Measurements from ENCODE around the gene GULP1.

The GULP1 gene

DNA sequence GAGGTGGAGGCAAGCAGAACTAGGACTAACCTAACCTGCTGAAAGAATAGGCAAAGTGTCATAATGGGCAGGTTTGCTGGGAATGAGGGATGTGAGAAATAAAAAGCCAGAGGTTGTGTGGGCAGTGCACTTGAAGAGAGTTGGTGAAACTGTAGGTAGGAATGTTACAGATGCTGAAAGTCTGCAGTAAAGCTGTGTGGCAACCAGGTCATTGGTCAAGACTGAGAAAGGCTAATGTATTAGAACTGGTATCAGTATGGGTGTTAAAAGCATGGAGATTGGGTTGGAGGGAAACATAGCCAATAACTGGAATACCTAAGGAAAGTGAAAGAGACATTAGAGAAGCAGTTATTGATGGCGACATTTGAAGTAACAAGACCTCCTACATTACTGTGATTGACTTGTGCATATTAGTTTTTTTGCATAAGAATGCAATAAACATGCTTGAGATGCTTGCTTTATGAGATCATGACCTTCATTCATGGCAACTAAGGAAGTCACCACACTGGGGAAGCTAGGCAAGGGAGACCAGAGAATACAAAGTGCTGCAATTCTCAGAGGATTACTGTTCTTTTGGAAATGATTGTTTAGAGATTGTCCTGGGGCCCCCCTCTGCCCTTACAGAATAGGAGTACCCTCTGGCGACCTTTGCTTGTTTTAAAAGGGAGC, 11.8 kb downstream of the GULP1 start:
- Histone ChIP-seq H3K4me3 (no peak overlapping the region), H3K36me3 (no peaks in the 10 kb centered on the region), H3K9me3 (no peaks in the 10 kb centered on the region), H3K27ac (no peak overlapping the region), H3K27me3 (no peaks in the 10 kb centered on the region), H3K4me1 (peaks cover 0 to 33% (median 0%) of the 10 kb centered on the region in 4 donors)
- intact Hi-C loops (cut with DNase I; ENCODE audit: low total_unique reads) = no loop called here
- TF ChIP-seq, protein P1, sequence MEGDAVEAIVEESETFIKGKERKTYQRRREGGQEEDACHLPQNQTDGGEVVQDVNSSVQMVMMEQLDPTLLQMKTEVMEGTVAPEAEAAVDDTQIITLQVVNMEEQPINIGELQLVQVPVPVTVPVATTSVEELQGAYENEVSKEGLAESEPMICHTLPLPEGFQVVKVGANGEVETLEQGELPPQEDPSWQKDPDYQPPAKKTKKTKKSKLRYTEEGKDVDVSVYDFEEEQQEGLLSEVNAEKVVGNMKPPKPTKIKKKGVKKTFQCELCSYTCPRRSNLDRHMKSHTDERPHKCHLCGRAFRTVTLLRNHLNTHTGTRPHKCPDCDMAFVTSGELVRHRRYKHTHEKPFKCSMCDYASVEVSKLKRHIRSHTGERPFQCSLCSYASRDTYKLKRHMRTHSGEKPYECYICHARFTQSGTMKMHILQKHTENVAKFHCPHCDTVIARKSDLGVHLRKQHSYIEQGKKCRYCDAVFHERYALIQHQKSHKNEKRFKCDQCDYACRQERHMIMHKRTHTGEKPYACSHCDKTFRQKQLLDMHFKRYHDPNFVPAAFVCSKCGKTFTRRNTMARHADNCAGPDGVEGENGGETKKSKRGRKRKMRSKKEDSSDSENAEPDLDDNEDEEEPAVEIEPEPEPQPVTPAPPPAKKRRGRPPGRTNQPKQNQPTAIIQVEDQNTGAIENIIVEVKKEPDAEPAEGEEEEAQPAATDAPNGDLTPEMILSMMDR (IDR thresholded peaks at IDR 0.05) = no peak
- no peak for DNase-seq

DNA sequence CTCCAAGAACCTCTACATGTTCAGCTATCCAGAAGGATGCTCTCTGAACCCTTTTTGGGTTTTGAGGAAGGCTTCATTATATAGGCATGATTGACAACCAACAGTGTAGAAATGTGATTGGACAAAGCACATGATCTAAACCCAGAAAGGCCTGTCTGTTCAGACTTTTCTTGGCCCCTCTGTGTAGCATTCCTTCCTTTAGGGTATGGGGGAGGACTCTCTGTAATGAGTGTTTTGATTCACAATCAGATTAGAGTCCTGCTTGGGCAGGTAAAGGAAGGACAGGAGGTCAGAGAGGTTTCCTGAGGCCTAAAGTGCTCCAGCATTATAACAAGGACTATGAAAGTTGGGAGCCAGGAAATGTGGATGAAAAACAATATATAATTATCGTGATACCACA, 13.6 kb downstream of the GULP1 start:
- intact Hi-C loops (cut with DNase I; ENCODE audit: low total_unique reads) = no loop called here
- TF ChIP-seq, protein P1 (IDR thresholded peaks at IDR 0.05) = no peak
- Histone ChIP-seq H3K4me3 (no peak overlapping the region), H3K9me3 (no peaks in the 10 kb centered on the region), H3K4me1 (peaks cover 0 to 36% (median 0%) of the 10 kb centered on the region in 4 donors), H3K27me3 (no peaks in the 10 kb centered on the region), H3K27ac (no peak overlapping the region), H3K36me3 (no peaks in the 10 kb centered on the region)
- no peak for DNase-seq

- Histone ChIP-seq H3K4me3 (no peak overlapping the region), H3K4me1 (peaks cover 0 to 36% (median 0%) of the 10 kb centered on the region in 4 donors), H3K9me3 (no peaks in the 10 kb centered on the region), H3K27ac (no peak overlapping the region), H3K36me3 (no peaks in the 10 kb centered on the region), H3K27me3 (no peaks in the 10 kb centered on the region)
- no peak for DNase-seq
- TF ChIP-seq, protein P1 (IDR thresholded peaks at IDR 0.05) = no peak
- intact Hi-C loops (cut with DNase I; ENCODE audit: low total_unique reads) = no loop called here
These were observed 14.6 kb downstream of the GULP1 start for GRCh38 chr2:188306271-188306670.

GRCh38 chr2:188307850-188308283, 16.2 kb downstream of the GULP1 start:
- Histone ChIP-seq H3K27ac (no peak overlapping the region), H3K36me3 (no peaks in the 10 kb centered on the region), H3K4me3 (no peak overlapping the region), H3K4me1 (peaks cover 0 to 32% (median 0%) of the 10 kb centered on the region in 4 donors), H3K9me3 (no peaks in the 10 kb centered on the region), H3K27me3 (no peaks in the 10 kb centered on the region)
- no peak for DNase-seq
- intact Hi-C loops (cut with DNase I; ENCODE audit: low total_unique reads) = no loop called here
- TF ChIP-seq, protein P1 (IDR thresholded peaks at IDR 0.05) = no peak

DNA sequence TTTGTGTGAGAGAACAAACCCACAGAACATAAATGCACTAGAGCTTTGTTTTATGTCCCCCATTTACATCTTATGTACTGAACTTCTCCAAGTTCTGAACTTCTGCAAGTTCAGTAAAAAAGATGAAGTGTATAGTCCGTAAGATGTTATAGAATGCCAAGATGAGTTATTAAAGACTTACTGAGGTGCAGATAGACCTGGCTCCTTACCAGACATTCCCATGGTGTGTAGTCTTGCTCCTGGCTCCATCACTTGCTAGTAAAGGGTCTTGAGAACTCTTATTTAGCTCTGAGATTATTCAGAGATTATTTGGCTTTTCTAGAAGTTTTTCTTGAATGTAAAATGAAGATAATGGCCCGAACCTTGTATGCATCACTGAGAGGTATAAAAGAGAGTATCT, 16.8 kb downstream of the GULP1 start:
- intact Hi-C loops (cut with DNase I; ENCODE audit: low total_unique reads) = no loop called here
- Histone ChIP-seq H3K4me1 (peaks cover 0 to 26% (median 0%) of the 10 kb centered on the region in 4 donors), H3K27ac (no peak overlapping the region), H3K9me3 (no peaks in the 10 kb centered on the region), H3K36me3 (no peaks in the 10 kb centered on the region), H3K4me3 (no peak overlapping the region), H3K27me3 (no peaks in the 10 kb centered on the region)
- TF ChIP-seq, protein P1 (IDR thresholded peaks at IDR 0.05) = no peak
- no peak for DNase-seq

Measured in tibial artery (tissue), 4 donors.